H9 (cell line): ENCODE data around the gene TMEM235. TPM values are rescaled to one million over a fixed set of nuclear protein-coding genes. Genes with fewer than 3 reads are reported as not detected.

Source experiments
- DNase-seq: peaks from one replicate; pipeline ENCODE4 v3.0.0-alpha.2; 2017
- H2AFZ ChIP-seq: one replicate; pipeline ENCODE4 v1.6.1; 2013; ENCODE audit warnings: mild to moderate bottlenecking, low read length, control low read depth, moderate library complexity
- H2AK5ac ChIP-seq: 2 replicates; pipeline ENCODE4 v1.6.1; 2013; ENCODE audit warnings: low read length, control low read depth, mixed read lengths; ENCODE audit not compliant: insufficient read length
- H2BK120ac ChIP-seq: one replicate; pipeline ENCODE4 v1.6.1; 2013; ENCODE audit warnings: low read depth, mild to moderate bottlenecking, low read length, control low read depth, inconsistent platforms; ENCODE audit not compliant: poor library complexity, severe bottlenecking
- H2BK12ac ChIP-seq: 2 replicates; pipeline ENCODE4 v1.6.1; 2013; ENCODE audit warnings: low read length, control low read depth, mixed read lengths, low read depth; ENCODE audit not compliant: insufficient read length
- H2BK15ac ChIP-seq: 2 replicates; pipeline ENCODE4 v1.6.1; 2013; ENCODE audit warnings: low read depth, low read length, control low read depth
- H2BK20ac ChIP-seq: one replicate; pipeline ENCODE4 v1.6.1; 2013; ENCODE audit warnings: low read depth, mild to moderate bottlenecking, low read length, control low read depth, inconsistent platforms; ENCODE audit not compliant: poor library complexity, severe bottlenecking
- H2BK5ac ChIP-seq: 2 replicates; pipeline ENCODE4 v1.6.1; 2013; ENCODE audit warnings: low read length, control low read depth, mixed read lengths; ENCODE audit not compliant: insufficient read length
- H3K14ac ChIP-seq: 2 replicates; pipeline ENCODE4 v1.6.1; 2013; ENCODE audit warnings: low read length, control low read depth; ENCODE audit not compliant: insufficient read depth
- H3K18ac ChIP-seq: 2 replicates; pipeline ENCODE4 v1.6.1; 2013; ENCODE audit warnings: low read depth, mild to moderate bottlenecking, mixed read lengths, low read length, control low read depth; ENCODE audit not compliant: insufficient read length
- H3K23ac ChIP-seq: 2 replicates; pipeline ENCODE4 v1.6.1; 2013; ENCODE audit warnings: low read length, control low read depth, mixed read lengths, low read depth; ENCODE audit not compliant: insufficient read length
- H3K23me2 ChIP-seq: 2 replicates; pipeline ENCODE4 v1.6.1; 2013; ENCODE audit warnings: low read depth, mild to moderate bottlenecking, mixed read lengths, low read length, control low read depth; ENCODE audit not compliant: insufficient read length, poor library complexity, severe bottlenecking
- H3K27ac ChIP-seq: 2 replicates; pipeline ENCODE4 v1.5.1; 2013; ENCODE audit warnings: low read length, control low read depth, mixed read lengths, low read depth; ENCODE audit not compliant: insufficient read length
- H3K27me3 ChIP-seq: 2 replicates; pipeline ENCODE4 v1.6.1; 2013; ENCODE audit warnings: low read length, control low read depth, inconsistent platforms; ENCODE audit not compliant: insufficient read depth
- H3K4ac ChIP-seq: 2 replicates; pipeline ENCODE4 v1.6.1; 2013; ENCODE audit warnings: low read depth, mild to moderate bottlenecking, control low read depth, inconsistent platforms, low read length, moderate library complexity
- H3K4me1 ChIP-seq: 2 replicates; pipeline ENCODE4 v1.6.1; 2013; ENCODE audit warnings: low read length, control low read depth, inconsistent platforms; ENCODE audit not compliant: insufficient read depth
- H3K4me2 ChIP-seq: 2 replicates; pipeline ENCODE4 v1.6.1; 2013; ENCODE audit warnings: low read length, control low read depth, mixed read lengths; ENCODE audit not compliant: insufficient read length, insufficient read depth
- H3K56ac ChIP-seq: 2 replicates; pipeline ENCODE4 v1.6.1; 2013; ENCODE audit warnings: low read depth, mild to moderate bottlenecking, mixed read lengths, low read length, control low read depth; ENCODE audit not compliant: insufficient read length
- H3K79me1 ChIP-seq: 2 replicates; pipeline ENCODE4 v1.6.1; 2013; ENCODE audit warnings: low read depth, mild to moderate bottlenecking, moderate library complexity, low read length, control low read depth, inconsistent platforms; ENCODE audit not compliant: insufficient read depth, poor library complexity, severe bottlenecking
- H3K79me2 ChIP-seq: 2 replicates; pipeline ENCODE4 v1.6.1; 2013; ENCODE audit warnings: low read length, control low read depth, inconsistent platforms; ENCODE audit not compliant: insufficient read depth
- H3K9ac ChIP-seq: 2 replicates; pipeline ENCODE4 v1.6.1; 2013; ENCODE audit warnings: low read length, control low read depth, mixed read lengths; ENCODE audit not compliant: insufficient read length; ENCODE audit errors: extremely low read depth
- H3K9me3 ChIP-seq: one replicate; pipeline ENCODE4 v1.6.1; 2013; ENCODE audit warnings: low read depth, low read length, inconsistent platforms; ENCODE audit not compliant: control insufficient read depth
- H3T11ph ChIP-seq: one replicate; pipeline ENCODE4 v1.6.1; 2013; ENCODE audit warnings: mild to moderate bottlenecking, low read length, control low read depth, inconsistent platforms
- H4K20me1 ChIP-seq: one replicate; pipeline ENCODE4 v1.6.1; 2013; ENCODE audit not compliant: control insufficient read depth, insufficient read length, insufficient read depth
- H4K5ac ChIP-seq: 2 replicates; pipeline ENCODE4 v1.6.1; 2013; ENCODE audit warnings: low read depth, mild to moderate bottlenecking, mixed read lengths, low read length, control low read depth; ENCODE audit not compliant: insufficient read length
- H4K8ac ChIP-seq: replicated peaks from 2 replicates; pipeline ENCODE4 v1.6.1; 2013; ENCODE audit warnings: low read length, control low read depth, mixed read lengths, low read depth; ENCODE audit not compliant: insufficient read length
- H4K91ac ChIP-seq: 2 replicates; pipeline ENCODE4 v1.6.1; 2013; ENCODE audit warnings: low read depth, mild to moderate bottlenecking, moderate library complexity, mixed read lengths, low read length, control low read depth; ENCODE audit not compliant: insufficient read length
- H3K27ac Mint-ChIP-seq, 3 experiments: 2 replicates in 2 of 3; 3 replicates in 1 of 3; pipeline ENCODE4 v1.8.0; 2020 to 2021; ENCODE audit warnings: mixed read lengths in 3 of 3, mild to moderate bottlenecking in 1 of 3, moderate library complexity in 1 of 3
- H3K27me3 Mint-ChIP-seq: 2 replicates; pipeline ENCODE4 v1.8.0; 2021; ENCODE audit warnings: low read depth, mild to moderate bottlenecking, moderate library complexity, mixed read lengths
- H3K36me3 Mint-ChIP-seq, 3 experiments: 2 replicates in 2 of 3; 3 replicates in 1 of 3; pipeline ENCODE4 v1.8.0; 2020 to 2021; ENCODE audit warnings: low read depth in 3 of 3, mixed read lengths in 3 of 3; ENCODE audit not compliant: insufficient read depth in 1 of 3
- H3K4me1 Mint-ChIP-seq, 2 experiments: 2 replicates each; pipeline ENCODE4 v1.8.0; 2020; ENCODE audit warnings: mixed read lengths in 2 of 2
- H3K4me3 Mint-ChIP-seq, 2 experiments: 2 replicates in 1 of 2; 3 replicates in 1 of 2; pipeline ENCODE4 v1.8.0; 2020 to 2021; ENCODE audit warnings: mild to moderate bottlenecking in 2 of 2, mixed read lengths in 2 of 2, moderate library complexity in 1 of 2
- H3K9me3 Mint-ChIP-seq, 2 experiments: 2 replicates in 1 of 2; 3 replicates in 1 of 2; pipeline ENCODE4 v1.8.0; 2020; ENCODE audit warnings: mild to moderate bottlenecking in 2 of 2, mixed read lengths in 2 of 2, moderate library complexity in 1 of 2
- CTCF ChIP-seq: fragments of 200-600 bp; sonication (generic); conservative IDR thresholded peaks from 3 replicates; pipeline ENCODE4 v1.8.0; 2021; ENCODE audit warnings: antibody characterized with exemption, mild to moderate bottlenecking
- WGBS: extraction: QIAGEN DNeasy Blood & Tissue Kit; methylation state at CpG from one replicate; pipeline ENCODE4 v1.1.7; 2013; ENCODE audit warnings: missing lambda C conversion rate, low lambda C conversion rate, mixed read lengths; ENCODE audit not compliant: insufficient read length; ENCODE audit errors: extremely low coverage; 5-methylcytosine and 5-hydroxymethylcytosine counted together
- total RNA-seq: library from RNA; stranded (reverse); gene quantifications from 2 replicates; pipeline ENCODE4 v1.2.1, GENCODE V29; 2021

TMEM235 gene
- total RNA-seq, 1 experiment from 2014 or later: 0.28 TPM

- H3K23me2 ChIP-seq: peaks cover 4% of the 10 kb centered on the region
- H4K91ac ChIP-seq: no peak overlapping the region
- H2BK12ac ChIP-seq: no peak overlapping the region
- no peak overlapping the region for H3K27ac ChIP-seq
- H3K27me3 ChIP-seq: no peaks in the 10 kb centered on the region; the same call in 1 of the 2 replicates
- no peaks in the 10 kb centered on the region for H4K20me1 ChIP-seq
- Mint-ChIP-seq H3K27ac (peak overlapping the region in 1 of 3 experiments; percentile 55; a peak in 1 of 7 replicates), H3K27me3 (peaks cover 12% of the 10 kb centered on the region), H3K4me3 (no peak overlapping the region), H3K9me3 (peaks cover 0 to 4% of the 10 kb centered on the region in 2 experiments; a peak in 2 of 5 replicates), H3K36me3 (no peaks in the 10 kb centered on the region), H3K4me1 (peaks cover 38 to 59% of the 10 kb centered on the region in 2 experiments)
- no peak overlapping the region for H3K4me2 ChIP-seq
- H2BK20ac ChIP-seq: no peak overlapping the region
- no peak overlapping the region for H2AK5ac ChIP-seq
- H3K23ac ChIP-seq: no peak overlapping the region
- TF ChIP-seq CTCF: no peak
- H4K5ac ChIP-seq: no peak overlapping the region
- no peak overlapping the region for H3K9ac ChIP-seq
- H3K79me2 ChIP-seq: no peaks in the 10 kb centered on the region
- H2AFZ ChIP-seq: no peak overlapping the region
- no peak overlapping the region for H3K18ac ChIP-seq
- H4K8ac ChIP-seq: no peak overlapping the region
- no peak for DNase-seq
- no peak overlapping the region for H2BK15ac ChIP-seq
- no peak overlapping the region for H3T11ph ChIP-seq
- no peak overlapping the region for H3K56ac ChIP-seq
- H3K4me1 ChIP-seq: peaks cover 4% of the 10 kb centered on the region; the same call in 1 of the 2 replicates
- no peaks in the 10 kb centered on the region for H3K9me3 ChIP-seq
- H3K79me1 ChIP-seq: no peaks in the 10 kb centered on the region
- H2BK5ac ChIP-seq: no peak overlapping the region
- no CpG with 5 or more reads among the region's 7 CpGs for WGBS
- no peak overlapping the region for H2BK120ac ChIP-seq
- H3K4ac ChIP-seq: no peak overlapping the region
- H3K14ac ChIP-seq: no peak overlapping the region; the same call in 1 of the 2 replicates
These were observed 41.5 kb downstream of the TMEM235 start for GRCh38 chr17:78272914-78273258.
